CD14-positive monocyte (primary cell): ENCODE results near the gene FOXD1. TPM values are rescaled to one million over a fixed set of nuclear protein-coding genes. Genes with fewer than 3 reads are reported as not detected.
A peak's percentile ranks its signal among the peaks of the same experiment; 100 is the strongest.

Experiments used
- DNase-seq, 3 donors: peaks; one replicate each; pipeline ENCODE4 v3.0.0-alpha.2; 2011 to 2022
- H2AFZ ChIP-seq: 2 replicates; pipeline ENCODE4 v1.6.0; 2012; ENCODE audit warnings: mild to moderate bottlenecking, low read depth, low read length, inconsistent platforms; ENCODE audit not compliant: insufficient read depth, poor library complexity, severe bottlenecking
- H3K27ac ChIP-seq, 2 donors: 1 replicate in 1 of 2; 2 replicates in 1 of 2; pipeline ENCODE4 v1.5.1; 2012 to 2013; ENCODE audit warnings: low read length in 2 of 2, control low read depth in 1 of 2, inconsistent platforms in 1 of 2, low read depth in 1 of 2, mild to moderate bottlenecking in 1 of 2
- H3K27me3 ChIP-seq, 2 donors: one replicate each; pipeline versions ENCODE4 v1.6.0 to v1.6.1; 2011 to 2013; ENCODE audit warnings: low read length in 2 of 2; ENCODE audit not compliant: control insufficient read depth in 2 of 2, insufficient read depth in 2 of 2
- H3K36me3 ChIP-seq, 2 donors: replicated peaks in 1 of 2; 1 replicate in 1 of 2; 2 replicates in 1 of 2; pipeline versions ENCODE4 v1.5.1 to v1.6.1; 2012 to 2013; ENCODE audit warnings: low read length in 2 of 2, control low read depth in 1 of 2, inconsistent platforms in 1 of 2, mild to moderate bottlenecking in 1 of 2; ENCODE audit not compliant: insufficient read depth in 2 of 2, control insufficient read depth in 1 of 2
- H3K4me1 ChIP-seq, 2 donors: 1 replicate in 1 of 2; 2 replicates in 1 of 2; pipeline versions ENCODE4 v1.5.1 to v1.6.1; 2012 to 2013; ENCODE audit warnings: low read length in 2 of 2, control low read depth in 1 of 2, inconsistent platforms in 1 of 2, mild to moderate bottlenecking in 1 of 2, moderate library complexity in 1 of 2; ENCODE audit not compliant: insufficient read depth in 2 of 2, control insufficient read depth in 1 of 2
- H3K4me2 ChIP-seq: replicated peaks from 2 replicates; pipeline ENCODE3; 2012; ENCODE audit warnings: low read length, moderate library complexity, mild to moderate bottlenecking; ENCODE audit not compliant: poor library complexity, severe bottlenecking; ENCODE audit errors: extremely low read depth
- H3K4me3 ChIP-seq, 3 experiments: fragments of 200-600 bp in 1 of 3; sonication (generic) in 1 of 3; replicated peaks in 1 of 3; 1 replicate in 2 of 3; 2 replicates in 1 of 3; pipeline ENCODE4 v1.5.1; 2011 to 2013; ENCODE audit warnings: low read length in 3 of 3, mild to moderate bottlenecking in 3 of 3, control low read depth in 2 of 3, low read depth in 2 of 3, inconsistent platforms in 1 of 3, moderate library complexity in 1 of 3
- H3K79me2 ChIP-seq: 2 replicates; pipeline ENCODE4 v1.6.0; 2012; ENCODE audit warnings: mild to moderate bottlenecking, control low read depth, inconsistent platforms, low read length, moderate library complexity; ENCODE audit not compliant: insufficient read depth
- H3K9ac ChIP-seq: 2 replicates; pipeline ENCODE4 v1.6.0; 2017; ENCODE audit warnings: low read length, mild to moderate bottlenecking; ENCODE audit not compliant: insufficient read depth, poor library complexity, severe bottlenecking
- H3K9me3 ChIP-seq, 2 donors: replicated peaks in 1 of 2; 1 replicate in 1 of 2; 2 replicates in 1 of 2; pipeline versions ENCODE4 v1.5.1 to v1.6.1; 2012 to 2013; ENCODE audit warnings: low read length in 2 of 2, control low read depth in 1 of 2; ENCODE audit not compliant: control insufficient read depth in 1 of 2, insufficient read depth in 1 of 2
- H4K20me1 ChIP-seq: 2 replicates; pipeline ENCODE4 v1.6.0; 2012; ENCODE audit warnings: mild to moderate bottlenecking, low read length, control low read depth, moderate library complexity; ENCODE audit not compliant: insufficient read depth
- H3K27ac Mint-ChIP-seq, 7 donors: one replicate each; pipeline ENCODE4 v1.8.0; 2020; ENCODE audit warnings: mild to moderate bottlenecking in 7 of 7, mixed read lengths in 7 of 7, moderate library complexity in 6 of 7, inconsistent platforms in 2 of 7
- H3K27me3 Mint-ChIP-seq, 3 donors: one replicate each; pipeline ENCODE4 v1.8.0; 2021 to 2022; ENCODE audit warnings: low read depth in 3 of 3, mild to moderate bottlenecking in 3 of 3, mixed read lengths in 3 of 3, moderate library complexity in 3 of 3, inconsistent platforms in 1 of 3
- H3K36me3 Mint-ChIP-seq, 2 donors: one replicate each; pipeline ENCODE4 v1.8.0; 2020; ENCODE audit warnings: mixed read lengths in 2 of 2, inconsistent platforms in 1 of 2, mild to moderate bottlenecking in 1 of 2
- H3K4me1 Mint-ChIP-seq: one replicate; pipeline ENCODE4 v1.8.0; 2020; ENCODE audit warnings: mild to moderate bottlenecking, mixed read lengths
- H3K4me3 Mint-ChIP-seq, 2 donors: one replicate each; pipeline ENCODE4 v1.8.0; 2020; ENCODE audit warnings: mild to moderate bottlenecking in 2 of 2, mixed read lengths in 2 of 2, moderate library complexity in 1 of 2
- H3K9me3 Mint-ChIP-seq, 7 donors: one replicate each; pipeline ENCODE4 v1.8.0; 2020 to 2022; ENCODE audit warnings: mixed read lengths in 7 of 7, mild to moderate bottlenecking in 6 of 7, moderate library complexity in 6 of 7, inconsistent platforms in 2 of 7
- CTCF ChIP-seq: fragments of 200-600 bp; IDR thresholded peaks from one replicate; pipeline ENCODE4 v1.8.0; 2022; ENCODE audit warnings: antibody characterized with exemption, mild to moderate bottlenecking
- WGBS: methylation state at CpG from one replicate; pipeline ENCODE4 v1.1.5; 2013; ENCODE audit warnings: missing lambda C conversion rate; ENCODE audit not compliant: insufficient coverage; 5-methylcytosine and 5-hydroxymethylcytosine counted together
- intact Hi-C, 2 donors: fragments of 100-400 bp; cut with micrococcal nuclease; formaldehyde crosslinking; loops; one replicate each; pipeline versions ENCODE4 v1.15.0 to v1.15.1; 2023
- polyA plus RNA-seq, 3 donors: library from polyadenylated mRNA; depleted of rRNA in 1 of 3; unstranded in 2 of 3; stranded (reverse) in 1 of 3; fragments of 300-500 nt in 2 of 3; fragments of >200 nt in 1 of 3; fragmentation: Illumina TruSeq in 2 of 3; gene quantifications; 1 replicate in 2 of 3; 2 replicates in 1 of 3; pipeline ENCODE4 v1.2.3, GENCODE V29; 2012 to 2021

Gene FOXD1
- polyA plus RNA-seq, 3 donors = 0.04 TPM; not detected in 2

- Mint-ChIP-seq H3K27me3 (peaks cover 89 to 98% (median 94%) of the 10 kb centered on the region in 3 donors), H3K9me3 (peaks cover 0 to 38% (median 21%) of the 10 kb centered on the region in 7 donors), H3K4me1 (peaks cover 9% of the 10 kb centered on the region), H3K36me3 (peaks cover 4 to 6% of the 10 kb centered on the region in 2 donors), H3K4me3 (peak overlapping the region in 1 of 2 donors; percentile 69), H3K27ac (no peak overlapping the region)
- no peak for TF ChIP-seq CTCF
- no peak overlapping the region for H3K4me2 ChIP-seq
- no peaks in the 10 kb centered on the region for H3K79me2 ChIP-seq
- no peak for DNase-seq
- H3K4me1 ChIP-seq = peaks cover 2 to 16% of the 10 kb centered on the region in 2 donors
- no peak overlapping the region for H2AFZ ChIP-seq
- H3K9ac ChIP-seq = no peak overlapping the region
- no peaks in the 10 kb centered on the region for H3K36me3 ChIP-seq
- H4K20me1 ChIP-seq = no peaks in the 10 kb centered on the region
- peaks cover 5 to 60% of the 10 kb centered on the region in 2 donors for H3K9me3 ChIP-seq
- peaks cover 96% of the 10 kb centered on the region in 2 donors for H3K27me3 ChIP-seq
- no peak overlapping the region for H3K4me3 ChIP-seq
- intact Hi-C loops = no loop called here
- no peak overlapping the region for H3K27ac ChIP-seq
Observed at GRCh38 chr5:73441378-73441777, 7.2 kb downstream of the FOXD1 start.

GRCh38 chr5:73440262-73440661 is 8.3 kb downstream of the FOXD1 start:
- Mint-ChIP-seq H3K4me3 (peak overlapping the region in 1 of 2 donors; percentile 69), H3K9me3 (peaks cover 0 to 38% (median 23%) of the 10 kb centered on the region in 7 donors), H3K4me1 (peaks cover 11% of the 10 kb centered on the region), H3K27ac (no peak overlapping the region), H3K36me3 (peaks cover 4 to 6% of the 10 kb centered on the region in 2 donors), H3K27me3 (peaks cover 90 to 98% (median 94%) of the 10 kb centered on the region in 3 donors)
- no peak for TF ChIP-seq CTCF
- Histone ChIP-seq H3K27me3 (peaks cover 96% of the 10 kb centered on the region in 2 donors), H3K27ac (no peak overlapping the region), H3K4me2 (no peak overlapping the region), H3K36me3 (no peaks in the 10 kb centered on the region), H3K9me3 (peaks cover 5 to 69% of the 10 kb centered on the region in 2 donors), H3K79me2 (no peaks in the 10 kb centered on the region), H3K9ac (no peak overlapping the region), H2AFZ (no peak overlapping the region), H3K4me1 (peaks cover 2 to 16% of the 10 kb centered on the region in 2 donors), H4K20me1 (no peaks in the 10 kb centered on the region), H3K4me3 (no peak overlapping the region)
- intact Hi-C loops = no loop called here
- DNase-seq = no peak
- WGBS = no CpG with 5 or more reads among the region's 1 CpG
